ENCODE results near the gene STOX2.
A peak's percentile ranks its signal among the peaks of the same experiment; 100 is the strongest.

STOX2 gene

GRCh38 chr4:183905081-183905592 is at the start of gene STOX2:
Gene STOX2 (plus strand): TSS chr4:183905307. CDS start chr4:183906791, 1,484 bp downstream.
- no peak for DNase-seq (ENCODE audit: low read depth in 1 of 2, low spot score in 1 of 2)
- in situ Hi-C loops (cut with HindIII; ENCODE audit: low pct_unique_long_range_greater_than_20kb, low sequenced_read_pairs): no loop called here
- no peak for TF ChIP-seq JUND (IDR thresholded peaks at IDR 0.05; ENCODE audit: low read depth)

- in situ Hi-C loops (cut with HindIII; ENCODE audit: low pct_unique_long_range_greater_than_20kb, low sequenced_read_pairs): no loop called here
- no peak for DNase-seq (ENCODE audit: low read depth in 1 of 2, low spot score in 1 of 2)
- TF ChIP-seq JUND (IDR thresholded peaks at IDR 0.05; ENCODE audit: low read depth): no peak
These were observed 49.5 kb upstream of the STOX2 start for GRCh38 chr4:183855323-183856190.

- DNase-seq (ENCODE audit: low read depth in 1 of 2, low spot score in 1 of 2): peak in 1 of 2 experiments; percentile 42
- in situ Hi-C loops (cut with HindIII; ENCODE audit: low pct_unique_long_range_greater_than_20kb, low sequenced_read_pairs): no loop called here
- no peak for TF ChIP-seq JUND (IDR thresholded peaks at IDR 0.05; ENCODE audit: low read depth)
These were observed 48.1 kb upstream of the STOX2 start for GRCh38 chr4:183857040-183857439.

- in situ Hi-C loops (cut with HindIII; ENCODE audit: low pct_unique_long_range_greater_than_20kb, low sequenced_read_pairs): no loop called here
- no peak for TF ChIP-seq JUND (IDR thresholded peaks at IDR 0.05; ENCODE audit: low read depth)
- no peak for DNase-seq (ENCODE audit: low read depth in 1 of 2, low spot score in 1 of 2)
These were observed 47.0 kb upstream of the STOX2 start for GRCh38 chr4:183858011-183858615.

- in situ Hi-C loops (cut with HindIII; ENCODE audit: low pct_unique_long_range_greater_than_20kb, low sequenced_read_pairs): no loop called here
- no peak for DNase-seq (ENCODE audit: low read depth in 1 of 2, low spot score in 1 of 2)
- TF ChIP-seq JUND (IDR thresholded peaks at IDR 0.05; ENCODE audit: low read depth): no peak
These were observed 45.0 kb upstream of the STOX2 start for GRCh38 chr4:183860119-183860518.

- peak in 1 of 2 experiments; percentile 33 for DNase-seq (ENCODE audit: low read depth in 1 of 2, low spot score in 1 of 2)
- TF ChIP-seq JUND (IDR thresholded peaks at IDR 0.05; ENCODE audit: low read depth): no peak
- in situ Hi-C loops (cut with HindIII; ENCODE audit: low pct_unique_long_range_greater_than_20kb, low sequenced_read_pairs): no loop called here
These were observed 44.4 kb upstream of the STOX2 start for GRCh38 chr4:183860731-183861130.

GRCh38 chr4:183861426-183861825 is 43.7 kb upstream of the STOX2 start:
- DNase-seq (ENCODE audit: low read depth in 1 of 2, low spot score in 1 of 2): no peak
- no peak for TF ChIP-seq JUND (IDR thresholded peaks at IDR 0.05; ENCODE audit: low read depth)
- in situ Hi-C loops (cut with HindIII; ENCODE audit: low pct_unique_long_range_greater_than_20kb, low sequenced_read_pairs): no loop called here

- in situ Hi-C loops (cut with HindIII; ENCODE audit: low pct_unique_long_range_greater_than_20kb, low sequenced_read_pairs): no loop called here
- DNase-seq (ENCODE audit: low read depth in 1 of 2, low spot score in 1 of 2): no peak
- no peak for TF ChIP-seq JUND (IDR thresholded peaks at IDR 0.05; ENCODE audit: low read depth)
These were observed 41.8 kb upstream of the STOX2 start for GRCh38 chr4:183863155-183863825.

GRCh38 chr4:183867247-183867646 is 37.9 kb upstream of the STOX2 start:
- DNase-seq (ENCODE audit: low read depth in 1 of 2, low spot score in 1 of 2): no peak
- TF ChIP-seq JUND (IDR thresholded peaks at IDR 0.05; ENCODE audit: low read depth): no peak
- in situ Hi-C loops (cut with HindIII; ENCODE audit: low pct_unique_long_range_greater_than_20kb, low sequenced_read_pairs): no loop called here

GRCh38 chr4:183870997-183871396 is 34.1 kb upstream of the STOX2 start:
- in situ Hi-C loops (cut with HindIII; ENCODE audit: low pct_unique_long_range_greater_than_20kb, low sequenced_read_pairs): no loop called here
- no peak for TF ChIP-seq JUND (IDR thresholded peaks at IDR 0.05; ENCODE audit: low read depth)
- no peak for DNase-seq (ENCODE audit: low read depth in 1 of 2, low spot score in 1 of 2)

- DNase-seq (ENCODE audit: low read depth in 1 of 2, low spot score in 1 of 2): no peak
- in situ Hi-C loops (cut with HindIII; ENCODE audit: low pct_unique_long_range_greater_than_20kb, low sequenced_read_pairs): no loop called here
- no peak for TF ChIP-seq JUND (IDR thresholded peaks at IDR 0.05; ENCODE audit: low read depth)
These were observed 33.5 kb upstream of the STOX2 start for GRCh38 chr4:183871581-183871980.

- DNase-seq (ENCODE audit: low read depth in 1 of 2, low spot score in 1 of 2): no peak
- no peak for TF ChIP-seq JUND (IDR thresholded peaks at IDR 0.05; ENCODE audit: low read depth)
- in situ Hi-C loops (cut with HindIII; ENCODE audit: low pct_unique_long_range_greater_than_20kb, low sequenced_read_pairs): no loop called here
These were observed 32.6 kb upstream of the STOX2 start for GRCh38 chr4:183872531-183872930.
